Activated CD8-positive, alpha-beta T cell treated with anti-CD3 and anti-CD28 coated beads for 36 hours (primary cell): ENCODE results near the gene TBL2. TPM values are rescaled to one million over a fixed set of nuclear protein-coding genes. Genes with fewer than 3 reads are reported as not detected.
"Not testable (repeated sequence)": the region's sequence is repeated elsewhere in the genome, so short reads cannot be mapped to it uniquely, and the experiment has no call there.

Experiments
- ATAC-seq: fragments of 200-7000 bp; cut with Tn5 transposase; one replicate; pipeline ENCODE4 v1.10.0; 2021; ENCODE audit warnings: mild to moderate bottlenecking, moderate library complexity
- CTCF ChIA-PET: fragments of 350-600 bp; sonication (Branson Sonifier 250); formaldehyde crosslinking; loops from one replicate; lab custom pipeline; 2021; ENCODE audit warnings: antibody characterized with exemption; lab: Charles Lee
- POLR2A ChIA-PET: fragments of 350-600 bp; sonication (Branson Sonifier 250); formaldehyde crosslinking; loops from one replicate; lab custom pipeline; 2021; ENCODE audit warnings: antibody characterized with exemption; lab: Charles Lee
- DNase-seq: peaks from one replicate; pipeline ENCODE4 v3.0.0-alpha.2; 2020
- H3K27ac Mint-ChIP-seq: one replicate; pipeline ENCODE4 v1.8.0; 2021; ENCODE audit warnings: mild to moderate bottlenecking, mixed read lengths
- H3K27me3 Mint-ChIP-seq: one replicate; pipeline ENCODE4 v1.8.0; 2021; ENCODE audit warnings: mixed read lengths
- H3K36me3 Mint-ChIP-seq: one replicate; pipeline ENCODE4 v1.8.0; 2021; ENCODE audit warnings: low read depth, mixed read lengths
- H3K4me1 Mint-ChIP-seq: one replicate; pipeline ENCODE4 v1.8.0; 2021; ENCODE audit warnings: low read depth, mixed read lengths
- H3K4me3 Mint-ChIP-seq: one replicate; pipeline ENCODE4 v1.8.0; 2021; ENCODE audit warnings: mild to moderate bottlenecking, moderate library complexity, mixed read lengths
- H3K9me3 Mint-ChIP-seq: one replicate; pipeline ENCODE4 v1.8.0; 2021; ENCODE audit warnings: mixed read lengths
- intact Hi-C: fragments of 100-400 bp; cut with micrococcal nuclease; formaldehyde crosslinking; loops from one replicate; pipeline ENCODE4 v1.10.0; 2022
- total RNA-seq, 2 experiments: library from RNA; stranded (reverse); gene quantifications; one replicate each; pipeline ENCODE4 v1.2.3, GENCODE V29; 2021
- TF ChIP-seq, protein P1 (sequence below): fragments of 200-600 bp; IDR thresholded peaks from one replicate; pipeline ENCODE4 v1.8.0; 2022; ENCODE audit warnings: antibody characterized with exemption, mild to moderate bottlenecking

The TBL2 gene
- total RNA-seq, 2 experiments from 2014 or later: 29.6 to 30.7 TPM

DNA sequence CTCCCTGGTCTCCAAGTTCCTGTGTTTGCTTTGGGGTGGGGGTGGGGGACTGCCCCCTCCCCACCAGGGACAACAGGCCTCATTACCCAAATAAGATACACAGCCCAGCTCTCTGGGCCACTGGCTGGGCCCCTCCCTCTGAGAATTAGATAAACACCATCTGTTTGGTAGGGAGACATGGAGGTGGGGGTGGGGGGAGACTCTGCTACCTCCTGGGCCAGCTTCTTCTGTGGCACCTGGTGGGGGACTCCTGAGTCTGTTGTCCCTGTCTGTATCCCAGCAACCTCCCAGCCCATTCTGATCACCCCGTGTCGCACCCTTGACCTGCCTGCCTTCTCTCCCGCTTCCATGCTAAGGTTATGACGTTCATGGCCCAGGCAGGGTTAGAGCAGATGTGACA lies 40.2 kb upstream of the TBL2 start:
- TF ChIP-seq, protein P1, sequence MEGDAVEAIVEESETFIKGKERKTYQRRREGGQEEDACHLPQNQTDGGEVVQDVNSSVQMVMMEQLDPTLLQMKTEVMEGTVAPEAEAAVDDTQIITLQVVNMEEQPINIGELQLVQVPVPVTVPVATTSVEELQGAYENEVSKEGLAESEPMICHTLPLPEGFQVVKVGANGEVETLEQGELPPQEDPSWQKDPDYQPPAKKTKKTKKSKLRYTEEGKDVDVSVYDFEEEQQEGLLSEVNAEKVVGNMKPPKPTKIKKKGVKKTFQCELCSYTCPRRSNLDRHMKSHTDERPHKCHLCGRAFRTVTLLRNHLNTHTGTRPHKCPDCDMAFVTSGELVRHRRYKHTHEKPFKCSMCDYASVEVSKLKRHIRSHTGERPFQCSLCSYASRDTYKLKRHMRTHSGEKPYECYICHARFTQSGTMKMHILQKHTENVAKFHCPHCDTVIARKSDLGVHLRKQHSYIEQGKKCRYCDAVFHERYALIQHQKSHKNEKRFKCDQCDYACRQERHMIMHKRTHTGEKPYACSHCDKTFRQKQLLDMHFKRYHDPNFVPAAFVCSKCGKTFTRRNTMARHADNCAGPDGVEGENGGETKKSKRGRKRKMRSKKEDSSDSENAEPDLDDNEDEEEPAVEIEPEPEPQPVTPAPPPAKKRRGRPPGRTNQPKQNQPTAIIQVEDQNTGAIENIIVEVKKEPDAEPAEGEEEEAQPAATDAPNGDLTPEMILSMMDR: no peak
- DNase-seq: no peak
- no peak for ATAC-seq
- Mint-ChIP-seq H3K9me3 (no peaks in the 10 kb centered on the region), H3K36me3 (no peaks in the 10 kb centered on the region), H3K4me3 (no peak overlapping the region), H3K27ac (no peak overlapping the region), H3K27me3 (peaks cover 23% of the 10 kb centered on the region), H3K4me1 (peaks cover 4% of the 10 kb centered on the region)
- intact Hi-C loops: no loop called here
- POLR2A ChIA-PET: no interaction called here
- CTCF ChIA-PET: interaction anchor here (0.9 to 8.6 kb wide), 2 partner anchors 11 to 13 kb away, joined by 3 to 50 read pairs; no protein-coding TSS in a partner anchor

DNA sequence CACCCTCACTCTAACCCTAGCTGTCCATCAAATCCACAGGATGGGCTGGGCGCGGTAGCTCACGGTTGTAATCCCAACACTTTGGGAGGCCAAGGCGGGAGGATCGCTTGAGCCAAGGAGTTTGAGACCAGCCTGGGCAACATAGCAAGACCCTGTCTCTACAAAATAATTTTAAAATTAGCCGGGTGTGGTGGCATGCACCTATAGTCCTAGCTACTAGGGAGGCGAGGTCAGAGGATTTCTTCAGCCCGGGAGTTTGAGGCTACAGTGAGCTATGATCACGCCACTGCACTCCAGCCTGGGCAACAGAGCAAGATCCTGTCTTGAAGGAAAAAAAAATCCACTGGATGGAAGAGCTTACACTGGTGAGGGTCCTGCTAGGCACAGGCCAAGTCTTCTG lies 39.1 kb upstream of the TBL2 start:
- POLR2A ChIA-PET: not testable (repeated sequence)

DNA sequence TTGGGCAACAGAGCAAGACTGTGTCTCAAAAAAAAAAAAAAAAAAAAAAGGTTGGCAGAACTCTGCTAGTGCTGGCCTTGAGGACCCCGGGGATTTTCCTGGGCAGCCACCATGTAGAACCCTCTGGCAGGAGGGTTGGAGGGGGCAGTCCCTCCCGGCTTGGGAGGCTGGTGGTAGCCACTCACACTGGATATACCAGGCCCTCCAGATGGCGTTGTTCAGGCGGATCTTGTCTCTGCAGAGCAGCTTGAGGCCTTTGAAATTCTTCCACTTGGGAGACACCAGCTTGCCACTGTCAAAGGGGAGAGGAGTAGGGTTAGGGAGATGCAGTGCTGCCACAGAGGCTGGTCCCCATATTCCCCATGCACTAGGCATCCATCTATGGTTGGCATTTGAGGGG lies 37.5 kb upstream of the TBL2 start:
- CTCF ChIA-PET: interaction anchor here (1.0 to 8.6 kb wide), 4 partner anchors 9 to 119 kb away, joined by 3 to 50 read pairs (median 5); no protein-coding TSS in a partner anchor
- intact Hi-C loops: no loop called here
- H3K4me3 Mint-ChIP-seq: no peak overlapping the region
- no peaks in the 10 kb centered on the region for H3K4me1 Mint-ChIP-seq
- H3K27ac Mint-ChIP-seq: no peak overlapping the region
- ATAC-seq: no peak
- no peaks in the 10 kb centered on the region for H3K9me3 Mint-ChIP-seq
- peaks cover 17% of the 10 kb centered on the region for H3K27me3 Mint-ChIP-seq
- DNase-seq: no peak
- TF ChIP-seq, protein P1: no peak
- POLR2A ChIA-PET: no interaction called here
- H3K36me3 Mint-ChIP-seq: no peaks in the 10 kb centered on the region

More for the DNA sequence above, 39.1 kb upstream of the TBL2 start:
- H3K4me3 Mint-ChIP-seq, H3K27ac Mint-ChIP-seq, intact Hi-C loops, H3K4me1 Mint-ChIP-seq, DNase-seq, H3K9me3 Mint-ChIP-seq, ATAC-seq, H3K36me3 Mint-ChIP-seq: not testable (repeated sequence)
- CTCF ChIA-PET: interaction anchor here (0.9 to 8.6 kb wide), 3 partner anchors 10 to 106 kb away, joined by 3 to 50 read pairs (median 3); no protein-coding TSS in a partner anchor
- H3K27me3 Mint-ChIP-seq: peaks cover 18% of the 10 kb centered on the region

DNA sequence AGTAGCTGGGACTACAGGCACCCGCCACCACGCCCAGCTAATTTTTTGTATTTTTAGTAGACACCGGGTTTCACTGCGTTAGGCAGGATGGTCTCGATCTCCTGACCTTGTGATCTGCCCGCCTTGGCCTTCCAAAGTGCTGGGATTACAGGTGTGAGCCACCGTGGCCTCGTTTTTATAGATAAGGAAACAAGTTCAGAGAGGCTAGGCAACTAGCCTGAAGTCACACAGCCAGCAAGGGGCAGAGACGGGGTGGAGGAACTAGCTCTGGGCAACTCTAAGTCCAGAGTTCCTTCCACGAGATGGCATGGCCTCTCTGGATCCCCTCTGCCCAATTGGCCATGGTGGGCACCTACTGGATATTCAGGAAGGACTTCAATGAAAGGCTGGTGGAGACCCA lies 36.6 kb upstream of the TBL2 start:
- intact Hi-C loops, H3K9me3 Mint-ChIP-seq, H3K4me1 Mint-ChIP-seq, POLR2A ChIA-PET, ATAC-seq, DNase-seq, H3K36me3 Mint-ChIP-seq, H3K4me3 Mint-ChIP-seq, H3K27ac Mint-ChIP-seq: not testable (repeated sequence)
- CTCF ChIA-PET: interaction anchor here (1.1 to 8.6 kb wide), 2 partner anchors 8 to 120 kb away, joined by 6 to 50 read pairs; no protein-coding TSS in a partner anchor
- H3K27me3 Mint-ChIP-seq: peaks cover 24% of the 10 kb centered on the region

DNA sequence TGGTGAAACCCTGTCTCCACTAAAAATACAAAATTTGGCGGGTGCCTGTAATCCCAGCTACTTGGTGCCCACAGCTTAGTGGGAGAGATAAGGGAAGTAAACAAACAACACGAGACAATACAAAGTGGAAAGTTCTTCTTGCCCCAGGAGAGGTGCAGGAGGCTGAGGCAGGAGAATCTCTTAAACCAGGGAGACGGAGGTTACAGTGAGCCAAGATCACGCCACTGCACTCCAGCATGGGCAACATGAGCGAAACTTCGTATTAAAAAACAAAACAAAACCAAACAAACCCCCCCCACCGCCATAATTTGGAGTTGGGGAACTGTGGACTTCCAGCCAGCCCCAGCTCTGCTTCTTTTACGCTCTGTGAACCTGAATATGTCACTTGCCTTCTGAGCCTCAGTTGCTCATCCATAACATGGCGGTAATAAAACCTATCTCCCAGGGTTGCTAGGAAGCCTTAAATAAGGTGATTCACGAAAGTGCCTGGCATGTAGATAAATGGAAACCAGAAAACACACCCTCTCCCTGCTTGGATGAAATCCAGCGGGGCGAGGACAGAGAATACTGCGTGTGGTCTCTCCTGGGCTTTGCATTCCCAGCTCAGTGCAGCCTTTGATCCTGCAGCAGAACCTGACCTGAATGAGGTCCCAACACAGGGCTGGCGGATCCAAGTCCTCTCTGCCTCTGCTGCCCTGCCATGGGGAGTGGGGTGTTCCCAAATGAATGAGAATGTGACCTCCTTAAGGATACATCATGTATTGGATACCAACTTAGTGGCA lies 35.8 kb upstream of the TBL2 start:
- ATAC-seq (no peak), DNase-seq (no peak)
- TF ChIP-seq, protein P1: no peak
- Mint-ChIP-seq H3K27me3 (peaks cover 26% of the 10 kb centered on the region), H3K9me3 (no peaks in the 10 kb centered on the region), H3K4me1 (no peaks in the 10 kb centered on the region), H3K36me3 (no peaks in the 10 kb centered on the region), H3K27ac (no peak overlapping the region), H3K4me3 (no peak overlapping the region)
- intact Hi-C loops: no loop called here
- ChIA-PET CTCF (interaction anchor here (0.8 to 1.1 kb wide), 2 partner anchors 120 to 181 kb away, joined by 3 read pairs; no protein-coding TSS in a partner anchor), POLR2A (interaction anchor here (0.9 kb wide), 1 partner anchor 115 kb away, joined by 3 read pairs; no protein-coding TSS in a partner anchor)
